ENCODE measurements around the gene ZBTB16. TPM values are rescaled to one million over a fixed set of nuclear protein-coding genes. Genes with fewer than 3 reads are reported as not detected.

Gene ZBTB16
- total and polyA plus RNA-seq, 4 donors: 8.9 to 140 (median 34.5) TPM

- Histone ChIP-seq H3K9ac (ENCODE audit: low read depth in 1 of 2, low read length in 2 of 2) (peak overlapping the region; percentile 73 to 90), H3K4me1 (ENCODE audit: control insufficient read depth in 4 of 4, insufficient read depth in 4 of 4, low read length in 3 of 4) (peaks cover 15 to 47% (median 30%) of the 10 kb centered on the region in 4 donors), H3K36me3 (ENCODE audit: control insufficient read depth in 4 of 4, insufficient read depth in 3 of 4, low read depth in 1 of 4, low read length in 3 of 4) (peaks cover 8 to 15% (median 11%) of the 10 kb centered on the region in 4 donors), H3K9me3 (ENCODE audit: control insufficient read depth in 4 of 4, low read length in 3 of 4) (no peaks in the 10 kb centered on the region), H3K27me3 (ENCODE audit: control insufficient read depth in 4 of 4, insufficient read depth in 4 of 4, low read length in 3 of 4) (no peaks in the 10 kb centered on the region), H3K27ac (ENCODE audit: low read depth in 1 of 2, low read length in 2 of 2) (peak overlapping the region; percentile 77 to 91), H3K4me3 (ENCODE audit: low read depth in 1 of 3, low read length in 3 of 3) (peak overlapping the region; percentile 73 to 90 (median 90))
- DNase-seq (ENCODE audit: low spot score): peak; percentile 55
- TF ChIP-seq SP1 (IDR thresholded peaks at IDR 0.05) (no peak), RAD21 (IDR thresholded peaks at IDR 0.05) (peak in 1 of 2 donors; percentile 10)
- WGBS: under 1% methylated on average over 78 of the region's 78 CpGs
Measured at GRCh38 chr11:114060392-114061047, 1.0 kb downstream of the ZBTB16 start.

- peaks cover 15 to 53% (median 30%) of the 10 kb centered on the region in 4 donors for H3K4me1 ChIP-seq (ENCODE audit: control insufficient read depth in 4 of 4, insufficient read depth in 4 of 4, low read length in 3 of 4)
- peak overlapping the region; percentile 73 to 90 for H3K9ac ChIP-seq (ENCODE audit: low read depth in 1 of 2, low read length in 2 of 2)
- no peaks in the 10 kb centered on the region for H3K27me3 ChIP-seq (ENCODE audit: control insufficient read depth in 4 of 4, insufficient read depth in 4 of 4, low read length in 3 of 4)
- H3K9me3 ChIP-seq (ENCODE audit: control insufficient read depth in 4 of 4, low read length in 3 of 4): no peaks in the 10 kb centered on the region
- DNase-seq (ENCODE audit: low spot score): no peak
- WGBS: 1% methylated on average over 45 of the region's 45 CpGs
- H3K36me3 ChIP-seq (ENCODE audit: control insufficient read depth in 4 of 4, insufficient read depth in 3 of 4, low read depth in 1 of 4, low read length in 3 of 4): peaks cover 8 to 20% (median 15%) of the 10 kb centered on the region in 4 donors
- peak overlapping the region; percentile 73 to 90 (median 90) for H3K4me3 ChIP-seq (ENCODE audit: low read depth in 1 of 3, low read length in 3 of 3)
- TF ChIP-seq CTCF (IDR thresholded peaks at IDR 0.05; ENCODE audit: low read depth, low read length, missing input control) (no peak), RXRA (IDR thresholded peaks at IDR 0.05) (no peak), ATF3 (IDR thresholded peaks at IDR 0.05) (no peak), TAF1 (conservative IDR thresholded peaks at IDR 0.05) (no peak), SP1 (IDR thresholded peaks at IDR 0.05) (no peak), JUND (IDR thresholded peaks at IDR 0.05) (no peak), ZBTB33 (IDR thresholded peaks at IDR 0.05) (no peak), HNF4A (conservative IDR thresholded peaks at IDR 0.05) (no peak), MAX (IDR thresholded peaks at IDR 0.05) (no peak)
- peak overlapping the region; percentile 77 to 91 for H3K27ac ChIP-seq (ENCODE audit: low read depth in 1 of 2, low read length in 2 of 2)
Measured at GRCh38 chr11:114061048-114061680, 1.7 kb downstream of the ZBTB16 start.

- no peaks in the 10 kb centered on the region for H3K9me3 ChIP-seq (ENCODE audit: control insufficient read depth in 4 of 4, low read length in 3 of 4)
- peaks cover 8 to 20% (median 17%) of the 10 kb centered on the region in 4 donors for H3K36me3 ChIP-seq (ENCODE audit: control insufficient read depth in 4 of 4, insufficient read depth in 3 of 4, low read depth in 1 of 4, low read length in 3 of 4)
- H3K4me1 ChIP-seq (ENCODE audit: control insufficient read depth in 4 of 4, insufficient read depth in 4 of 4, low read length in 3 of 4): peaks cover 15 to 56% (median 30%) of the 10 kb centered on the region in 4 donors
- H3K9ac ChIP-seq (ENCODE audit: low read depth in 1 of 2, low read length in 2 of 2): peak overlapping the region; percentile 73 to 90
- DNase-seq (ENCODE audit: low spot score): no peak
- H3K27ac ChIP-seq (ENCODE audit: low read depth in 1 of 2, low read length in 2 of 2): peak overlapping the region; percentile 77 to 91
- 20% methylated on average over 7 of the region's 7 CpGs for WGBS
- H3K27me3 ChIP-seq (ENCODE audit: control insufficient read depth in 4 of 4, insufficient read depth in 4 of 4, low read length in 3 of 4): no peaks in the 10 kb centered on the region
- H3K4me3 ChIP-seq (ENCODE audit: low read depth in 1 of 3, low read length in 3 of 3): peak overlapping the region; percentile 73 to 90 (median 90)
- TF ChIP-seq GABPA (IDR thresholded peaks at IDR 0.05 in 1 of 2, conservative IDR thresholded peaks at IDR 0.05 in 1 of 2) (no peak), EGR1 (IDR thresholded peaks at IDR 0.05; ENCODE audit: low read depth in 2 of 2) (no peak), MAX (IDR thresholded peaks at IDR 0.05) (peak; percentile 39), ZBTB33 (IDR thresholded peaks at IDR 0.05) (peak; percentile 23), SP1 (IDR thresholded peaks at IDR 0.05) (no peak), CTCF (IDR thresholded peaks at IDR 0.05; ENCODE audit: low read depth, low read length, missing input control) (no peak), RXRA (IDR thresholded peaks at IDR 0.05) (no peak), HNF4G (IDR thresholded peaks at IDR 0.05) (no peak), JUND (IDR thresholded peaks at IDR 0.05) (no peak), FOXA1 (IDR thresholded peaks at IDR 0.05) (no peak), HNF4A (conservative IDR thresholded peaks at IDR 0.05) (no peak), NR2F2 (IDR thresholded peaks at IDR 0.05) (no peak), YY1 (IDR thresholded peaks at IDR 0.05) (peak; percentile 73), FOXA2 (IDR thresholded peaks at IDR 0.05) (no peak)
Measured at GRCh38 chr11:114061681-114062049, 2.2 kb downstream of the ZBTB16 start.

Measured in liver (tissue), 9 donors.